ENCODE results near the gene ADCY1.

Gene ADCY1

DNA sequence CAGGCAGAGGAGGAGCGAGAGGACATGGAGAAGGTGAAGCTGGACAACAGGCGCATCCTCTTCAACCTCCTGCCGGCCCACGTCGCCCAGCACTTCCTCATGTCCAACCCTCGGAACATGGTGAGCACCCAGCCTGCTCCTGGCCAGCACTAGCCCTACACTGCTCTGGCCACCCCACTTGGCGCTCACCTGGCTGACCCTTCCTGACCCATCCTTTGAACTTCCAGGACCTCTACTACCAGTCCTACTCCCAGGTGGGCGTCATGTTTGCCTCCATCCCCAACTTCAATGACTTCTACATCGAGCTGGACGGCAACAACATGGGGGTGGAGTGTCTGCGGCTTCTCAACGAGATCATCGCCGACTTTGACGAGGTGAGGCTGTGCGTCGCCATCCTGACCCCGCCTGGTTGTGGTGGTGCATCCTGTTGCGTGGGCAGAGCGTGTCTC lies 129.2 kb downstream of the ADCY1 start:
- H3K36me3 ChIP-seq (ENCODE audit: insufficient read depth, low read length) = no peaks in the 10 kb centered on the region
- TF ChIP-seq FOXP2 (optimal IDR thresholded peaks at IDR 0.05; ENCODE audit: control extremely low read depth, extremely low read length, insufficient read depth) (no peak), EZH2 (IDR thresholded peaks at IDR 0.05) (no peak), POLR2AphosphoS5 (IDR thresholded peaks at IDR 0.05; ENCODE audit: borderline replicate concordance, low read depth, low read length) (no peak)
- no peaks in the 10 kb centered on the region for H3K9me3 ChIP-seq (ENCODE audit: low read depth, low read length)

DNA sequence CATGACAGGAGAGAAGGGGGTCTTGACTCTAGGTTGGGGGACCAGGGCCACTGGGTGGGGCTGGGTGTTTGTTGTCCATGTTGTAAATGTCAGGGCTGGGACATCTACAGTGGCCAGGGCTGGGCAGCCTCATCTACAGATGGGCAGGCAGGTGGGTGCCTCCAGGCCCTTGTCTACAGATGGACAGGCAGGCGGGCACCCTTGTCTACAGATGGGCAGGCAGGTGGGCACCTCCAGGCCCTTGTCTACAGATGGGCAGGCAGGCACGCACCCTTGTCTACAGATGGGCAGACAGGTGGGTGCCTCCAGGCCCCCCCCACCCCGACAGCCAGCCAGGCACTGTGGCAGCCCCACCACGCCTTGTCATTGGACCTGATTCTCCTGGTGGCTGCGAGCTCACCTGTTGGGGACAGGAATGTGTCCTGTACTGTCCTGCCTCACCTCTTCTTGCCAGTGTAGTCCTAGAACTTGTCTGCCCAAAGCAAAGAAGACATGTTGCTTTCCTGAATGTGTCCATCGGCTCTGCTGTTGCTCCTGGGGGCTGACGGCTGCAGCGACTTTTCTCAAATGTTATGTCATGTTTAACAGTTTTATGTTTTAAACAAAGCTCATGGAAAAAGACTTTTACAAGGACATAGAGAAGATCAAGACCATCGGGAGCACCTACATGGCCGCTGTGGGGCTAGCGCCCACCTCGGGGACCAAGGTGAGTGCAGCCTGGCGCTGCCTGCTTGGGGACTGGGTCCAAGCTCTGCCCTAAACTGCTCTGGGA lies 129.9 kb downstream of the ADCY1 start:
- no peaks in the 10 kb centered on the region for H3K9me3 ChIP-seq (ENCODE audit: low read depth, low read length)
- TF ChIP-seq FOXP2 (optimal IDR thresholded peaks at IDR 0.05; ENCODE audit: control extremely low read depth, extremely low read length, insufficient read depth) (no peak), POLR2AphosphoS5 (IDR thresholded peaks at IDR 0.05; ENCODE audit: borderline replicate concordance, low read depth, low read length) (no peak), EZH2 (IDR thresholded peaks at IDR 0.05) (no peak)
- no peaks in the 10 kb centered on the region for H3K36me3 ChIP-seq (ENCODE audit: insufficient read depth, low read length)
- no peak overlapping the region for H3K4me3 ChIP-seq
- no peak overlapping the region for H3K27ac ChIP-seq
- no peak overlapping the region for H3K9ac ChIP-seq (ENCODE audit: insufficient read length)
- no peak for DNase-seq (ENCODE audit: low read depth, low spot score)

More for the DNA sequence above, 129.2 kb downstream of the ADCY1 start:
- DNase-seq (ENCODE audit: low read depth, low spot score) = no peak
- Histone ChIP-seq H3K4me3 (no peak overlapping the region), H3K27ac (no peak overlapping the region), H3K9ac (ENCODE audit: insufficient read length) (no peak overlapping the region)

DNA sequence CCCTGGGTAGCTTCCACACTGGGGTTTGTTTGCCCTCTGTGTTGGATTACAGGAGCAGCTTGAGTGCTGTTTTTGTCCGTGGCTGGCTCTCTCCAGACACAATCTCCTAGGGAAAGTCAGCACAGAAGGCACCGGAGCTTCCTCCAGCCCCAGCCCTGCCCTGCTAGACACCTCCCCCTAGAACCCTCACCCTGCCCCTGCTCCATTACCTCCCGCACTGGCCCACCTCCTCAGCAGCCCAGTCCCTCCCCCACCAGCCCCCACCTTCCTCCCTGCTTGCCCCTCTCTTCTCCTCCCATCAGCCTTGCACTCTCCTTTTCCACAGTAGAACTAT lies 130.5 kb downstream of the ADCY1 start:
- no peak for TF ChIP-seq POLR2AphosphoS5 (IDR thresholded peaks at IDR 0.05; ENCODE audit: borderline replicate concordance, low read depth, low read length)
- H3K9ac ChIP-seq (ENCODE audit: insufficient read length) = no peak overlapping the region
- H3K27ac ChIP-seq = no peak overlapping the region
- no peak overlapping the region for H3K4me3 ChIP-seq
- no peaks in the 10 kb centered on the region for H3K9me3 ChIP-seq (ENCODE audit: low read depth, low read length)
- no peaks in the 10 kb centered on the region for H3K36me3 ChIP-seq (ENCODE audit: insufficient read depth, low read length)
- no peak for DNase-seq (ENCODE audit: low read depth, low spot score)

DNA sequence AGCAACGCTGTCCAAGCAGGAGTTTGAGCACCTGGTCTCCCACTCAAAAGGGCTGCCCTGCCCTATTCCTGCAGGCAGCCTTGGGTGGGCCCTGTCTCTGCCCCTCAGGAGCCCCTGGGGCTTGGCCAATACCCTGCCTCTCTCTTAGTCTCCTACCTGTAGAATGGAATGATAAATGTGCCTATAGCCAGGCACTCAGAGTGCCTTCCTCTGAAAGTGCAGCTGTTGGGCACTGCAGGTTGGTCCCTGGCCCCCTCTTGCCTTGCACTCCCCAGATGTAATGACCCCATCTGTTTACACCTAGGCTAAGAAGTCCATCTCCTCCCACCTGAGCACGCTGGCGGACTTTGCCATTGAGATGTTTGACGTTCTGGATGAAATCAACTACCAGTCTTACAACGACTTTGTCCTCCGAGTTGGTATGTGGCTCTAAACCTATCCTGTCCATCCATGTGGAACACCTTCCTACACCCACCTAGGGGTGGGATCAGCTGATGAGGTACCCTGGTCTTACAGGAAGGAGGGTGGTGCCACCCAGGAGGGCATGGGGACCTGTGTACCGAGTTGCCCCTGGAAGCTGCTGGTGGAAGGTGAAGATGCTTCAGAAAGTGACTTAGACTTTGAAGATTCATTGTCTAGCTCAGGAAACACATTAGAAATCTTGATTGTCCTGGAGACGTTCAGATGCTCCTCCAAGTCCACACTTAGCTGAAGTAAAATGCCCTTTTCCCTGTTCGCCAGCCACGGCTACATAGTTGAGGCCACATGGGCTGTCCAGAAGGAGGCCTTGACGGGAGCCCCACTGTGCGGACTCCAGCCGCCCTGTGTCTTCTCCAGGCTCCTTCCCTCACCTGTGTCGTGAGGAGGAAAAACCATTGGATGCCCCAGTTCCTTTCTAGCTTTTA lies 134.1 kb downstream of the ADCY1 start:
- Histone ChIP-seq H3K4me3 (no peak overlapping the region), H3K36me3 (ENCODE audit: insufficient read depth, low read length) (no peaks in the 10 kb centered on the region), H3K9ac (ENCODE audit: insufficient read length) (no peak overlapping the region), H3K9me3 (ENCODE audit: low read depth, low read length) (no peaks in the 10 kb centered on the region), H3K27ac (no peak overlapping the region)
- no peak for DNase-seq (ENCODE audit: low read depth, low spot score)
- TF ChIP-seq FOXP2 (optimal IDR thresholded peaks at IDR 0.05; ENCODE audit: control extremely low read depth, extremely low read length, insufficient read depth) (no peak), POLR2AphosphoS5 (IDR thresholded peaks at IDR 0.05; ENCODE audit: borderline replicate concordance, low read depth, low read length) (no peak), EZH2 (IDR thresholded peaks at IDR 0.05) (no peak)

DNA sequence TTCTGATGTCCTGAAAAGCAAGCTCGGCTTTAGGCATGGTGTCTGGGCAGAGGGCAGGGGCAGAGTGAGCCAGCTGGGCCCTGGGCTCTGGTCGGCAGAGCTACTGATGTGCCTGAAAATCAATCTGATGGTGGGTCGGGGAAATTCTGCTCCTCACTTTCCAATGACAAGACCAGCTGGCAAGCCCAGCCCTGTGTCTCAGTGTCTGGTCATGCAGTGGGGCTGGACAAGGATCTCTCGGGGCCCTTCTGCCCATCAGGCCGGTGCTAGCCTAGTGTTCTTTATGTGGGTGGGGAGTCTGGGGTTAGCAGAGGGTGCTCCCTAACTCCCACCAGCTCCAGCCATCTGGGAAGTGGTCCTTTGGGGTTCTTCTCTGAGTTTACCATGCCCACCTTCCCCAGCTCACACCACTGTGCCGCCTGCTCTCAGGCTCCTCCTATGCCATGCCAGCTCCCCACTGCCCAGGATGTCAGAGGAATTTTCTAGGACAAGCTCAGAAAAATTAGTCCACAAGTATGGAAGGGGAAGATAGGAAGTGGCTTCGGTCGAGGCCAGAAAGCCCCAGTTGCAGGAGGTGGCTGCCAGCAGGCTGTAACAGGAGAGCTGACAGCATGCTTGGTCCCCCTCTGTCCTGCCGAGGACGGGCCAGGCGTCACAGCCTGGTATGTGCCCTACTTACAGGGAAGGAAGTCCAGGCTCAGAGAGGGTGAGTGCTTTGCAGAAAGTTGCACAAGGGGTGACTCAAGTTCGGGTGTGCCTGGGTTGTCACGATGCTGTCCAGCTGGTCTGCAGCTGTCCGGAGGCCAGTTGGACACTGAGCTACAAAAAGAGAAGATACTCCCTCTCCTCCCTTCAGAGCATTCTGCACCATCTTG lies 135.2 kb downstream of the ADCY1 start:
- H3K27ac ChIP-seq = no peak overlapping the region
- H3K9me3 ChIP-seq (ENCODE audit: low read depth, low read length) = no peaks in the 10 kb centered on the region
- DNase-seq (ENCODE audit: low read depth, low spot score) = no peak
- no peak overlapping the region for H3K4me3 ChIP-seq
- H3K9ac ChIP-seq (ENCODE audit: insufficient read length) = no peak overlapping the region
- no peaks in the 10 kb centered on the region for H3K36me3 ChIP-seq (ENCODE audit: insufficient read depth, low read length)
- TF ChIP-seq POLR2AphosphoS5 (IDR thresholded peaks at IDR 0.05; ENCODE audit: borderline replicate concordance, low read depth, low read length) (no peak), FOXP2 (optimal IDR thresholded peaks at IDR 0.05; ENCODE audit: control extremely low read depth, extremely low read length, insufficient read depth) (no peak)

DNA sequence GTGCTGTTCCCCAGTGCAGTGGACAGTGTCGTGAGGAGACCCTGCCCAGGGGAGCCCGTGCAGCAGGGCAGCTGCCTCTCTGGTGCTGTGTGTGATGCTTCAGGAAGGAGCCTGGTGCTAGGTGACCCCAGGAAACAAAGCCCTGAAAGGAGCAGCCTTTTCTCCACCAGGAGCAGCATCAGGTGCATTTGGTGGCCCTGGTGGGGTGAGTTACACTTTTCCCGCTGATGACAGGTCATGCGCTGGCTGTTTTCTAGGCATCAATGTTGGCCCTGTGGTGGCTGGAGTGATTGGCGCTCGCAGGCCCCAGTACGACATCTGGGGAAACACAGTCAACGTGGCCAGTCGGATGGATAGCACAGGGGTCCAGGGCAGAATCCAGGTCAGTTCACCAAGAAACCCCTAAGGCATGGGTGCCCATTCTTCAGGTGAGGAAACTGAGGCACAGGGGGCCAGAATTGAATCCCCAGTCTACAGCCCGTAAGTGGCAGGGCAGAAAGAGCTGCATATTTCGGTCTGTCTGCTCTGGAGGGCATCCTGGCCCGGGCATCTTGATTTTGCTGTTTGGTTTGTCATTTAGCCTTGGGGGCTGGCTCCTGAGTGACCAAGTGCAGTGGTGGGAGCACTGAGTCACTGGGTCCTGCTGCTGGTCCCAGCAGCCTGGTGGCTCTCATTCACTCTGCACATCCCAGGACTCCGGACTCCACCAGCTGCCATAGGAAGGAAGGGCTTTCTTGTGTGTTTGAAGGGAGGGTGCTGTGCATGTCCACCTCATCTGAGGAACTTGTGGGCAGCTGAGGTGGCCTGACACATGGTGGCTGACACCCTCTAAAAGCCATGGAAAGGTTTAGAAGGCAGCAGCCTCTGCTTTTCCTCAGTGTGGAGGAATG lies 136.3 kb downstream of the ADCY1 start:
- Histone ChIP-seq H3K36me3 (ENCODE audit: insufficient read depth, low read length) (no peaks in the 10 kb centered on the region), H3K9me3 (ENCODE audit: low read depth, low read length) (no peaks in the 10 kb centered on the region), H3K27ac (no peak overlapping the region), H3K4me3 (no peak overlapping the region), H3K9ac (ENCODE audit: insufficient read length) (no peak overlapping the region)
- no peak for DNase-seq (ENCODE audit: low read depth, low spot score)
- TF ChIP-seq EZH2 (IDR thresholded peaks at IDR 0.05) (no peak), POLR2AphosphoS5 (IDR thresholded peaks at IDR 0.05; ENCODE audit: borderline replicate concordance, low read depth, low read length) (no peak), FOXP2 (optimal IDR thresholded peaks at IDR 0.05; ENCODE audit: control extremely low read depth, extremely low read length, insufficient read depth) (no peak)

DNA sequence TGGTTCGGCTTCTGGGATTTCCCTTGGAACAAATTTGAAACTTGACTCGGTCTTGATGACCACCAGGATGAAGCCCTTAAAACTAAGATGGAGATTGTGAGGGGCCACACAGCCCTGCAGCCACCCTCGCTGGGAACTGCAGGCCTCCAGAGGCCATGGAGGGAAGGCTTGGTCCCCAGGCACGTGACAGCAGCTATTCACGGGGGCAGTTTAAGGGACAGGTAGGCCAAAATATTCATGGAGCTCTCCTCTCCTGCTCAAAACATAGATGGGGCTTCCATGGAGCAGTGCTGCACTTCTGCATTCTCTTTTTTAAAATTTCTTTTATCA lies 137.0 kb downstream of the ADCY1 start:
- Histone ChIP-seq H3K4me3 (no peak overlapping the region), H3K9me3 (ENCODE audit: low read depth, low read length) (no peaks in the 10 kb centered on the region), H3K9ac (ENCODE audit: insufficient read length) (no peak overlapping the region), H3K27ac (no peak overlapping the region), H3K36me3 (ENCODE audit: insufficient read depth, low read length) (no peaks in the 10 kb centered on the region)
- no peak for DNase-seq (ENCODE audit: low read depth, low spot score)
- TF ChIP-seq POLR2AphosphoS5 (IDR thresholded peaks at IDR 0.05; ENCODE audit: borderline replicate concordance, low read depth, low read length) = no peak
- no peak for TF ChIP-seq EZH2 (IDR thresholded peaks at IDR 0.05)
- no peak for TF ChIP-seq FOXP2 (optimal IDR thresholded peaks at IDR 0.05; ENCODE audit: control extremely low read depth, extremely low read length, insufficient read depth)
